ENCODE data around the gene B4GALT5.

DNA sequence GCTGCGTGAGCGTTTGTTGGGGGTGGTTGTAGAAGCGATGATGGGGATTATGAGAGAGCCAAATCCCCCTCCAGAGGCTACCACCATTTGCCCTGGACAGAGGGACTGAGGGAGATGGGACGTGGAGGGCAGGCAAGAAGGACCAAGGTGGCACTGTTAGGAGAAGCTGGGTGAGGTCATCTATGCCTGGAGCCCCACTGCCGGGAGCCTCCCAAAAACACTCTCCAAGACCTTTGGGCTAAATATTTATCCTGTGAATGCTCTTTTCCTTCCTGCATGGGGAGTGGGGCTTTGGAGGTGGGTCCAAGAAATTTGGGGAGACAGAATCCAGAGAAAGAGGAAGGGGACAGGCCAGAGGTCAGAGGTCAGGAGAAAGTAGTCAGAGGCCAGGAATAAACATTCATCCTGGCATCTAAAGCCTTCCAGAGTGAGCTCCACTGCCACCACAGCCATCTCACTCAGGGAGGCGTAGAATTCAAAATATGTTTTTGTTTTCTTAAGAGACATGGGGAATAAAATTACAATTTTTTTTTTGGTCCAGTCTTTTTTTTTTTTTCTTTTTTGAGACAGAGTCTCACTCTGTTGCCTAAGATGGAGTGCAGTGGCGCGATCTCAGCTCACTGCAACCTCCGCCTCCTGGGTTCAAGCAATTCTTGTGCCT lies 128.0 kb downstream of the B4GALT5 start:
- TF ChIP-seq, protein P1, sequence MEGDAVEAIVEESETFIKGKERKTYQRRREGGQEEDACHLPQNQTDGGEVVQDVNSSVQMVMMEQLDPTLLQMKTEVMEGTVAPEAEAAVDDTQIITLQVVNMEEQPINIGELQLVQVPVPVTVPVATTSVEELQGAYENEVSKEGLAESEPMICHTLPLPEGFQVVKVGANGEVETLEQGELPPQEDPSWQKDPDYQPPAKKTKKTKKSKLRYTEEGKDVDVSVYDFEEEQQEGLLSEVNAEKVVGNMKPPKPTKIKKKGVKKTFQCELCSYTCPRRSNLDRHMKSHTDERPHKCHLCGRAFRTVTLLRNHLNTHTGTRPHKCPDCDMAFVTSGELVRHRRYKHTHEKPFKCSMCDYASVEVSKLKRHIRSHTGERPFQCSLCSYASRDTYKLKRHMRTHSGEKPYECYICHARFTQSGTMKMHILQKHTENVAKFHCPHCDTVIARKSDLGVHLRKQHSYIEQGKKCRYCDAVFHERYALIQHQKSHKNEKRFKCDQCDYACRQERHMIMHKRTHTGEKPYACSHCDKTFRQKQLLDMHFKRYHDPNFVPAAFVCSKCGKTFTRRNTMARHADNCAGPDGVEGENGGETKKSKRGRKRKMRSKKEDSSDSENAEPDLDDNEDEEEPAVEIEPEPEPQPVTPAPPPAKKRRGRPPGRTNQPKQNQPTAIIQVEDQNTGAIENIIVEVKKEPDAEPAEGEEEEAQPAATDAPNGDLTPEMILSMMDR (conservative IDR thresholded peaks at IDR 0.05; ENCODE audit: low read length): no peak
- TF ChIP-seq EZH2phosphoT487 (IDR thresholded peaks at IDR 0.05; ENCODE audit: borderline replicate concordance): no peak

All from Loucy (cell line).